ENCODE data around the gene WDR5.

WDR5 gene

DNA sequence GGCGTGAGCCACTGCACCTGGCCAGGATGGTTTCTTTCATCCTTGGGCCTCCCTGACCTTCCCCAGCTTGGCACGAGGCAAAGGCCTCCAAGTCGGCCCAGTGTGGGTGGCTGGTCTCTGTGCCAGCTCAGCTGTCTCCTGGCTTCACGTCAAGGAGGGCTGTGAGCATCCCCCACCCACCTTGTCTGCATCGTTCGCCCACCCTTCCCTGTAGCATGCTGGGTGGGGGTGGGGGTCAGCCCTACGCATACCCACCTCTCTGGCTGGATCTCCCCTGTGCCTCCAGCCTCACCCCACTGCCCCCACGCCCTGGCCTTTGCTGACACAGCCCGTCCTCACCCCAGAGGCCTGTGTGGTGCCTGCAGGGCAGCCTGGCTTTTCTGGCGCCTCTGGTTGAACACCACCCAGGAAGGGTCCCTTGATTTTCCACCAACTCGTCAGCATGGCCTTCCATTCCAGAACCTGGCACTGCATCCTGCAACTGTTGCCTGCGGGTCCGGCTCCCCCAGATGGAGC lies 8.8 kb upstream of the WDR5 start:
- TF ChIP-seq CTCF (IDR thresholded peaks at IDR 0.05; ENCODE audit: borderline replicate concordance, insufficient read depth, low read depth, low read length) = no peak
- H3K4me3 ChIP-seq (ENCODE audit: low read depth, low read length) = no peak overlapping the region

- no peak for TF ChIP-seq CTCF (IDR thresholded peaks at IDR 0.05; ENCODE audit: borderline replicate concordance, insufficient read depth, low read depth, low read length)
- H3K4me3 ChIP-seq (ENCODE audit: low read depth, low read length) = no peak overlapping the region
Observed at GRCh38 chr9:134127616-134128015, 8.3 kb upstream of the WDR5 start.

- TF ChIP-seq CTCF (IDR thresholded peaks at IDR 0.05; ENCODE audit: borderline replicate concordance, insufficient read depth, low read depth, low read length) = 0 out of 2 replicates have a peak, but pooled peaks have one; percentile 3
- no peak overlapping the region for H3K4me3 ChIP-seq (ENCODE audit: low read depth, low read length)
Observed at GRCh38 chr9:134128727-134129679, 6.9 kb upstream of the WDR5 start.

DNA sequence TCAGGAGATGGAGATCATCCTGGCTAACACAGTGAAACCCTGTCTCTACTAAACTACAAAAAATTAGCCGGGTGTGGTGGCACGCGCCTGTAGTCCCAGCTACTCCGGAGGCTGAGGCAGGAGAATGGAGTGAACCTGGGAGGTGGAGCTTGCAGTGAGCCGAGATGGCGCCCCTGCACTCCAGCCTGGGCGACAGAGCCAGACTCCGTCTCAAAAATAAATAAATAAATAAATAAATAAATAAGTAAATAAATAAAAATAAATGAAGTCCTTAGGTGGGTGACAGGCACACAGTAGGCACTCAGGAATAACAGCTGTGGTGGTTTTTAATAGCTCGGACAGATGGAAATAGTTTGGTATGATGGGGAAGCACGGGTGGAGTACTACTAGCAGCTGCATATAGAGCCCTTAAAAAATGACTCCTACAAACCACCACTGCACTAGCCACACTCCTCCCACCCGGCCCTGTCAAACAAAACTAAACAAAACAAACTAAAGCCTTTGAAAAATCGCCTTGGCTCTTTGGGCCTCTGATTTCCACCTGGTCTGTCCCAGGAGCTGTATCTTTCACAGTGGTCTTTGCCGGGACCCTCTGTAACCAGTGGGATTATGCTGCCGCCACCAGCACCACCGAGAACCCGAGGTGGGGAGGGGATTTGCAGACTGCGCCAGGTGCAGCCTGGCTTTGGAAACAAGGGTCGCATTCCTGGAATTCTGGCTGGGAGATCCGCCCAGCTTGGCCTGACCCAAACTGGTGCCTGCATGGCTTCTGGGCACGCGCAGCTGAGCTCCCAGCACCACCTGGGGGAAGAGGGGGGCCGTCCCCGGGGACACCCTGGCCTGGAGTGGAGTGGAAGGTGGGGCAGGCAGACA lies 5.1 kb upstream of the WDR5 start:
- no peak for TF ChIP-seq CTCF (IDR thresholded peaks at IDR 0.05; ENCODE audit: borderline replicate concordance, insufficient read depth, low read depth, low read length)
- no peak overlapping the region for H3K4me3 ChIP-seq (ENCODE audit: low read depth, low read length)

GRCh38 chr9:134131471-134132207 lies 4.2 kb upstream of the WDR5 start:
- H3K4me3 ChIP-seq (ENCODE audit: low read depth, low read length) = no peak overlapping the region

More at GRCh38 chr9:134131471-134132207, 4.2 kb upstream of the WDR5 start:
- TF ChIP-seq CTCF (IDR thresholded peaks at IDR 0.05; ENCODE audit: borderline replicate concordance, insufficient read depth, low read depth, low read length) = no peak
